ENCODE results near the gene CACNA2D4.

DNA sequence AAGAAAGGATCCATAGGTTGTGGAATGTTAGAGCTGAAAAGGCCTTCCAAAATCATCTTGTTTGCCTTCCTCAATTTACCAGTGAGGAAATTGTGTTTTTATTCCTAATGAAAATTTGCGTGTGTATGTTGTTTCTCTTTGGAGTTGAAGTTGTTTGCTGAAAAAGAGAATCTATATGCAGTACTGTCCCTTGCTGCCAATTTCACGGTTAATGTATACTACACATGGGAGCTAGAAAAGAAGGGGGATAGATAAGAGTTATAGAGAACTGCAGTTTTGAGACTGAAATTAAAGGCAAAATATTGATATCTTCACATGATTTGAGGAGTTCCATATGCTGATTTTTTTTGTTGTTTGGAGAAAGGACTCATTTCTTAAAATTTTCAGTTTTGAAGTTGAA is 160.1 kb downstream of the CACNA2D4 start:
- TF ChIP-seq EZH2 (IDR thresholded peaks at IDR 0.05; ENCODE audit: insufficient read depth, poor library complexity, severe bottlenecking) (no peak), EZH2phosphoT487 (IDR thresholded peaks at IDR 0.05; ENCODE audit: insufficient read depth, low read depth) (no peak)
